ENCODE measurements around the gene IQCK. TPM values are rescaled to one million over a fixed set of nuclear protein-coding genes. Genes with fewer than 3 reads are reported as not detected.
A peak's percentile ranks its signal among the peaks of the same experiment; 100 is the strongest.

The IQCK gene
- total and polyA plus RNA-seq, 5 experiments from 2014 or later: 1.7 to 3.1 (median 2.3) TPM

- Mint-ChIP-seq H3K36me3 (peaks cover 0 to 2% (median 0%) of the 10 kb centered on the region in 3 donors), H3K4me3 (no peak overlapping the region), H3K4me1 (no peaks in the 10 kb centered on the region), H3K27me3 (peaks cover 0 to 2% (median 0%) of the 10 kb centered on the region in 5 donors), H3K9me3 (no peaks in the 10 kb centered on the region), H3K27ac (peak overlapping the region in 2 of 10 donors; percentile 2 to 27)
- no peak for DNase-seq
- ATAC-seq: no peak
- POLR2A ChIA-PET: no interaction called here
Measured at GRCh38 chr16:19829844-19830692, 112.0 kb downstream of the IQCK start.

GRCh38 chr16:19830902-19831560 is 113.0 kb downstream of the IQCK start:
- no peak for DNase-seq
- no peak for ATAC-seq
- H3K9me3 Mint-ChIP-seq: no peaks in the 10 kb centered on the region
- peaks cover 0 to 2% (median 0%) of the 10 kb centered on the region in 3 donors for H3K36me3 Mint-ChIP-seq
- H3K4me3 Mint-ChIP-seq: no peak overlapping the region
- H3K4me1 Mint-ChIP-seq: no peaks in the 10 kb centered on the region
- POLR2A ChIA-PET: interaction anchor here (0.6 kb wide), 1 partner anchor 32 kb away, joined by 3 read pairs; no protein-coding TSS in a partner anchor
- peaks cover 0 to 2% (median 0%) of the 10 kb centered on the region in 5 donors for H3K27me3 Mint-ChIP-seq
- H3K27ac Mint-ChIP-seq: no peak overlapping the region

- Mint-ChIP-seq H3K27me3 (peaks cover 0 to 2% (median 0%) of the 10 kb centered on the region in 5 donors), H3K27ac (no peak overlapping the region), H3K9me3 (no peaks in the 10 kb centered on the region), H3K4me1 (no peaks in the 10 kb centered on the region), H3K36me3 (peaks cover 0 to 2% (median 0%) of the 10 kb centered on the region in 3 donors), H3K4me3 (no peak overlapping the region)
- POLR2A ChIA-PET: interaction anchor here (0.6 kb wide), 1 partner anchor 31 kb away, joined by 3 read pairs; no protein-coding TSS in a partner anchor
- ATAC-seq: no peak
- no peak for DNase-seq
Measured at GRCh38 chr16:19831678-19832077, 113.6 kb downstream of the IQCK start.

- Mint-ChIP-seq H3K9me3 (no peaks in the 10 kb centered on the region), H3K36me3 (peaks cover 0 to 2% (median 0%) of the 10 kb centered on the region in 3 donors), H3K4me1 (no peaks in the 10 kb centered on the region), H3K4me3 (no peak overlapping the region), H3K27me3 (peaks cover 0 to 3% (median 0%) of the 10 kb centered on the region in 5 donors), H3K27ac (no peak overlapping the region)
- POLR2A ChIA-PET: no interaction called here
- no peak for ATAC-seq
- no peak for DNase-seq
Measured at GRCh38 chr16:19833176-19833575, 115.1 kb downstream of the IQCK start.

- H3K4me1 Mint-ChIP-seq: no peaks in the 10 kb centered on the region
Measured at GRCh38 chr16:19833581-19833980, 115.5 kb downstream of the IQCK start.

GRCh38 chr16:19835196-19835595 is 117.1 kb downstream of the IQCK start:
- DNase-seq: no peak
- Mint-ChIP-seq H3K4me3 (no peak overlapping the region), H3K27me3 (peaks cover 0 to 3% (median 0%) of the 10 kb centered on the region in 5 donors), H3K4me1 (no peaks in the 10 kb centered on the region), H3K9me3 (no peaks in the 10 kb centered on the region), H3K36me3 (peaks cover 0 to under 1% (median 0%) of the 10 kb centered on the region in 3 donors), H3K27ac (no peak overlapping the region)
- POLR2A ChIA-PET: no interaction called here
- no peak for ATAC-seq

More at GRCh38 chr16:19833581-19833980, 115.5 kb downstream of the IQCK start:
- Mint-ChIP-seq H3K4me3 (no peak overlapping the region), H3K27me3 (peaks cover 0 to 3% (median 0%) of the 10 kb centered on the region in 5 donors), H3K9me3 (no peaks in the 10 kb centered on the region), H3K36me3 (peaks cover 0 to 2% (median 0%) of the 10 kb centered on the region in 3 donors), H3K27ac (no peak overlapping the region)
- POLR2A ChIA-PET: no interaction called here
- DNase-seq: no peak
- no peak for ATAC-seq

GRCh38 chr16:19835968-19836421 is 117.9 kb downstream of the IQCK start:
- ATAC-seq: no peak
- Mint-ChIP-seq H3K4me1 (no peaks in the 10 kb centered on the region), H3K4me3 (no peak overlapping the region), H3K36me3 (no peaks in the 10 kb centered on the region), H3K27me3 (peaks cover 0 to 3% (median 0%) of the 10 kb centered on the region in 5 donors), H3K9me3 (no peaks in the 10 kb centered on the region), H3K27ac (no peak overlapping the region)
- no peak for DNase-seq
- POLR2A ChIA-PET: no interaction called here

- Mint-ChIP-seq H3K27me3 (peaks cover 0 to 3% (median 0%) of the 10 kb centered on the region in 5 donors), H3K36me3 (no peaks in the 10 kb centered on the region), H3K4me3 (no peak overlapping the region), H3K27ac (peak overlapping the region in 1 of 10 donors; percentile 55), H3K9me3 (no peaks in the 10 kb centered on the region), H3K4me1 (no peaks in the 10 kb centered on the region)
- DNase-seq (no peak), ATAC-seq (no peak)
- POLR2A ChIA-PET: no interaction called here
Measured at GRCh38 chr16:19837331-19837980, 119.4 kb downstream of the IQCK start.

- no peak overlapping the region for H3K4me3 Mint-ChIP-seq
- POLR2A ChIA-PET: no interaction called here
- no peaks in the 10 kb centered on the region for H3K9me3 Mint-ChIP-seq
- peaks cover 0 to 3% (median 0%) of the 10 kb centered on the region in 5 donors for H3K27me3 Mint-ChIP-seq
- no peaks in the 10 kb centered on the region for H3K36me3 Mint-ChIP-seq
- ATAC-seq (no peak), DNase-seq (no peak)
- peak overlapping the region in 1 of 10 donors; percentile 55 for H3K27ac Mint-ChIP-seq
- no peaks in the 10 kb centered on the region for H3K4me1 Mint-ChIP-seq
Measured at GRCh38 chr16:19837984-19838707, 120.1 kb downstream of the IQCK start.

GRCh38 chr16:19840524-19841110 is 122.5 kb downstream of the IQCK start:
- no peaks in the 10 kb centered on the region for H3K36me3 Mint-ChIP-seq
- no peak overlapping the region for H3K27ac Mint-ChIP-seq
- POLR2A ChIA-PET: no interaction called here
- ATAC-seq: no peak
- no peak for DNase-seq
- no peak overlapping the region for H3K4me3 Mint-ChIP-seq
- H3K9me3 Mint-ChIP-seq: no peaks in the 10 kb centered on the region
- peaks cover 0 to 3% (median 0%) of the 10 kb centered on the region in 5 donors for H3K27me3 Mint-ChIP-seq
- H3K4me1 Mint-ChIP-seq: no peaks in the 10 kb centered on the region

- no peaks in the 10 kb centered on the region for H3K9me3 Mint-ChIP-seq
- no peak overlapping the region for H3K4me3 Mint-ChIP-seq
- ATAC-seq (no peak), DNase-seq (no peak)
- no peaks in the 10 kb centered on the region for H3K36me3 Mint-ChIP-seq
- POLR2A ChIA-PET: no interaction called here
- no peaks in the 10 kb centered on the region for H3K4me1 Mint-ChIP-seq
- H3K27ac Mint-ChIP-seq: no peak overlapping the region
- H3K27me3 Mint-ChIP-seq: peaks cover 0 to 3% (median 0%) of the 10 kb centered on the region in 5 donors
Measured at GRCh38 chr16:19841184-19841583, 123.1 kb downstream of the IQCK start.

Data from naive thymus-derived CD8-positive, alpha-beta T cell (primary cell).